SH-SY5Y (cell line): ENCODE data around the gene NDUFS2.

ENCODE experiments used
- GATA2 ChIP-seq: IDR thresholded peaks from 2 replicates; pipeline ENCODE4 v1.6.1; 2011; ENCODE audit warnings: mild to moderate bottlenecking, low read depth, low read length
- GATA3 ChIP-seq: IDR thresholded peaks from 2 replicates; pipeline ENCODE4 v1.6.1; 2011; ENCODE audit warnings: low read depth, mild to moderate bottlenecking, low read length, moderate library complexity

Gene NDUFS2

GRCh38 chr1:161179698-161180097 is 22.5 kb upstream of the NDUFS2 start:
- no peak for TF ChIP-seq GATA3
- TF ChIP-seq GATA2 = no peak

- TF ChIP-seq GATA3 (no peak), GATA2 (no peak)
These were observed 21.5 kb upstream of the NDUFS2 start for GRCh38 chr1:161180639-161181038.

- no peak for TF ChIP-seq GATA3
- TF ChIP-seq GATA2 = no peak
These were observed 20.0 kb upstream of the NDUFS2 start for GRCh38 chr1:161182214-161182613.

- TF ChIP-seq GATA3 (no peak), GATA2 (no peak)
These were observed 16.9 kb upstream of the NDUFS2 start for GRCh38 chr1:161185282-161185682.

- no peak for TF ChIP-seq GATA3
These were observed 16.3 kb upstream of the NDUFS2 start for GRCh38 chr1:161185732-161186311.

- TF ChIP-seq GATA2 (no peak), GATA3 (no peak)
These were observed 14.9 kb upstream of the NDUFS2 start for GRCh38 chr1:161187311-161187710.

GRCh38 chr1:161188381-161188780 is 13.8 kb upstream of the NDUFS2 start:
- TF ChIP-seq GATA2 (no peak), GATA3 (no peak)

GRCh38 chr1:161189036-161189435 is 13.1 kb upstream of the NDUFS2 start:
- no peak for TF ChIP-seq GATA2
- TF ChIP-seq GATA3 = no peak

- TF ChIP-seq GATA2 (no peak), GATA3 (no peak)
These were observed 11.1 kb upstream of the NDUFS2 start for GRCh38 chr1:161190962-161191521.

GRCh38 chr1:161191971-161192370 is 10.2 kb upstream of the NDUFS2 start:
- TF ChIP-seq GATA2 = no peak
- TF ChIP-seq GATA3 = no peak

- TF ChIP-seq GATA3 (no peak), GATA2 (no peak)
These were observed 9.4 kb upstream of the NDUFS2 start for GRCh38 chr1:161192476-161193465.

- TF ChIP-seq GATA2 = no peak
- TF ChIP-seq GATA3 = no peak
These were observed 8.5 kb upstream of the NDUFS2 start for GRCh38 chr1:161193561-161194235.

- TF ChIP-seq GATA3 = no peak
- TF ChIP-seq GATA2 = no peak
These were observed 7.0 kb upstream of the NDUFS2 start for GRCh38 chr1:161195171-161195570.

GRCh38 chr1:161196111-161196510 is 6.1 kb upstream of the NDUFS2 start:
- TF ChIP-seq GATA3 (no peak), GATA2 (no peak)
